Nephron progenitor cell (in vitro differentiated cells): ENCODE data around the gene NTRK2.
"Not testable (repeated sequence)": the region's sequence is repeated elsewhere in the genome, so short reads cannot be mapped to it uniquely, and the experiment has no call there.

Experiments
- DNase-seq: peaks from one replicate; pipeline ENCODE4 v3.0.0; 2021
- H3K27ac Mint-ChIP-seq: 2 replicates; pipeline ENCODE4 v1.8.0; 2021; ENCODE audit warnings: mild to moderate bottlenecking, moderate library complexity, mixed read lengths
- H3K27me3 Mint-ChIP-seq: 2 replicates; pipeline ENCODE4 v1.8.0; 2021; ENCODE audit warnings: mild to moderate bottlenecking, low read depth, mixed read lengths; ENCODE audit not compliant: poor library complexity
- H3K36me3 Mint-ChIP-seq: 2 replicates; pipeline ENCODE4 v1.8.0; 2021; ENCODE audit warnings: low read depth, mixed read lengths
- H3K4me1 Mint-ChIP-seq: 2 replicates; pipeline ENCODE4 v1.8.0; 2021; ENCODE audit warnings: mixed read lengths
- H3K4me3 Mint-ChIP-seq: 2 replicates; pipeline ENCODE4 v1.8.0; 2021; ENCODE audit warnings: mild to moderate bottlenecking, moderate library complexity, mixed read lengths
- H3K9me3 Mint-ChIP-seq: 2 replicates; pipeline ENCODE4 v1.8.0; 2021; ENCODE audit warnings: mild to moderate bottlenecking, moderate library complexity, mixed read lengths
- CTCF ChIP-seq: fragments of 200-600 bp; sonication (generic); IDR thresholded peaks from 2 replicates; pipeline ENCODE4 v1.5.0; 2021; ENCODE audit warnings: antibody characterized with exemption

NTRK2 gene

GRCh38 chr9:84897362-84898094 is 228.0 kb downstream of the NTRK2 start:
- Mint-ChIP-seq H3K36me3 (no peaks in the 10 kb centered on the region), H3K9me3 (no peaks in the 10 kb centered on the region), H3K4me1 (peaks cover 23% of the 10 kb centered on the region)

GRCh38 chr9:84898188-84898587 is 228.7 kb downstream of the NTRK2 start:
- TF ChIP-seq CTCF = no peak
- no peak for DNase-seq
- Mint-ChIP-seq H3K36me3 (no peaks in the 10 kb centered on the region), H3K27ac (no peak overlapping the region), H3K4me1 (peaks cover 23% of the 10 kb centered on the region), H3K4me3 (no peak overlapping the region), H3K9me3 (no peaks in the 10 kb centered on the region), H3K27me3 (peaks cover 3% of the 10 kb centered on the region)

More at GRCh38 chr9:84897362-84898094, 228.0 kb downstream of the NTRK2 start:
- peaks cover 3% of the 10 kb centered on the region for H3K27me3 Mint-ChIP-seq
- H3K4me3 Mint-ChIP-seq = no peak overlapping the region
- DNase-seq = no peak
- TF ChIP-seq CTCF = no peak
- no peak overlapping the region for H3K27ac Mint-ChIP-seq

GRCh38 chr9:84898618-84899017 is 229.1 kb downstream of the NTRK2 start:
- H3K4me3 Mint-ChIP-seq, H3K36me3 Mint-ChIP-seq, DNase-seq, H3K27ac Mint-ChIP-seq, H3K27me3 Mint-ChIP-seq, H3K9me3 Mint-ChIP-seq: not testable (repeated sequence)
- peaks cover 23% of the 10 kb centered on the region for H3K4me1 Mint-ChIP-seq

GRCh38 chr9:84899326-84899725 is 229.8 kb downstream of the NTRK2 start:
- H3K27me3 Mint-ChIP-seq = peaks cover 3% of the 10 kb centered on the region
- DNase-seq = no peak
- no peaks in the 10 kb centered on the region for H3K36me3 Mint-ChIP-seq
- no peak for TF ChIP-seq CTCF
- H3K27ac Mint-ChIP-seq = no peak overlapping the region
- H3K4me1 Mint-ChIP-seq = peaks cover 23% of the 10 kb centered on the region
- H3K4me3 Mint-ChIP-seq = no peak overlapping the region
- no peaks in the 10 kb centered on the region for H3K9me3 Mint-ChIP-seq

- H3K27ac Mint-ChIP-seq = no peak overlapping the region
- H3K4me3 Mint-ChIP-seq = no peak overlapping the region
- peaks cover 19% of the 10 kb centered on the region for H3K4me1 Mint-ChIP-seq
- no peaks in the 10 kb centered on the region for H3K9me3 Mint-ChIP-seq
- TF ChIP-seq CTCF = no peak
- H3K27me3 Mint-ChIP-seq = peaks cover 3% of the 10 kb centered on the region
- DNase-seq = no peak
- no peaks in the 10 kb centered on the region for H3K36me3 Mint-ChIP-seq
Measured at GRCh38 chr9:84900421-84900820, 230.9 kb downstream of the NTRK2 start.

GRCh38 chr9:84903963-84904362 is 234.4 kb downstream of the NTRK2 start:
- DNase-seq = no peak
- no peak overlapping the region for H3K27ac Mint-ChIP-seq
- H3K9me3 Mint-ChIP-seq = no peaks in the 10 kb centered on the region
- peaks cover 10% of the 10 kb centered on the region for H3K4me1 Mint-ChIP-seq
- no peaks in the 10 kb centered on the region for H3K36me3 Mint-ChIP-seq
- no peak for TF ChIP-seq CTCF
- no peak overlapping the region for H3K4me3 Mint-ChIP-seq
- peaks cover 8% of the 10 kb centered on the region for H3K27me3 Mint-ChIP-seq
